OCI-LY7 (cell line): ENCODE measurements around the gene SPEM1. TPM values are rescaled to one million over a fixed set of nuclear protein-coding genes. Genes with fewer than 3 reads are reported as not detected.

Experiments used
- BruUV-seq: library from RNA; stranded (reverse); fragments of 400-500 nt; replicated peaks from 2 replicates; lab custom pipeline; 2021; lab: Mats Ljungman, UMichigan
- CTCF ChIA-PET: fragments of 300-600 bp; sonication (Branson Sonifier 250); formaldehyde crosslinking; loops from one replicate; lab custom pipeline; 2022; ENCODE audit warnings: antibody characterized with exemption; ENCODE audit not compliant: unreplicated experiment; lab: Charles Lee
- POLR2A ChIA-PET: fragments of 300-600 bp; sonication (Branson Sonifier 250); formaldehyde crosslinking; loops from one replicate; lab custom pipeline; 2022; ENCODE audit warnings: antibody characterized with exemption; lab: Charles Lee
- DNase-seq: peaks from one replicate; pipeline ENCODE4 v3.0.0-alpha.2; 2015; ENCODE audit warnings: low spot score
- H2AFZ ChIP-seq: fragments of 200-600 bp; sonication (generic), shearing (Covaris generic); 2 replicates; pipeline ENCODE4 v1.6.1; 2014; ENCODE audit warnings: mild to moderate bottlenecking, antibody characterized with exemption, low read length, moderate library complexity
- H3K27ac ChIP-seq: fragments of 200-600 bp; sonication (generic); 2 replicates; pipeline ENCODE4 v1.5.1; 2014; ENCODE audit warnings: mixed run types, low read depth, mild to moderate bottlenecking, moderate library complexity, low read length, inconsistent platforms; ENCODE audit not compliant: poor library complexity, severe bottlenecking
- H3K36me3 ChIP-seq: fragments of 200-600 bp; sonication (generic); 2 replicates; pipeline ENCODE4 v1.6.1; 2014; ENCODE audit warnings: mild to moderate bottlenecking, antibody characterized with exemption, low read length, moderate library complexity, mixed read lengths; ENCODE audit not compliant: insufficient read depth
- H3K4me1 ChIP-seq: fragments of 200-600 bp; sonication (generic); 2 replicates; pipeline ENCODE4 v1.5.1; 2014; ENCODE audit warnings: mild to moderate bottlenecking, low read length; ENCODE audit not compliant: insufficient read depth, poor library complexity, severe bottlenecking
- H3K4me2 ChIP-seq: fragments of 200-600 bp; sonication (generic); 2 replicates; pipeline ENCODE4 v1.6.1; 2014; ENCODE audit warnings: mild to moderate bottlenecking, low read length
- H3K4me3 ChIP-seq: fragments of 200-600 bp; sonication (generic); 2 replicates; pipeline ENCODE4 v1.5.1; 2014; ENCODE audit warnings: mild to moderate bottlenecking, low read depth, low read length; ENCODE audit not compliant: poor library complexity, severe bottlenecking
- H3K79me2 ChIP-seq: fragments of 200-600 bp; sonication (generic); 2 replicates; pipeline ENCODE4 v1.6.1; 2016; ENCODE audit warnings: low read depth, mild to moderate bottlenecking, low read length, moderate library complexity, mixed read lengths; ENCODE audit not compliant: insufficient read depth
- H3K9me2 ChIP-seq: fragments of 200-600 bp; sonication (generic); 2 replicates; pipeline ENCODE4 v1.6.1; 2016; ENCODE audit warnings: mild to moderate bottlenecking, low read length, mixed read lengths; ENCODE audit not compliant: insufficient read depth
- H3K9me3 ChIP-seq: fragments of 200-600 bp; sonication (generic); 2 replicates; pipeline ENCODE4 v1.6.1; 2014; ENCODE audit warnings: mild to moderate bottlenecking, mixed run types, low read length, mixed read lengths
- H4K20me1 ChIP-seq: fragments of 200-600 bp; sonication (generic); 2 replicates; pipeline ENCODE4 v1.6.1; 2014; ENCODE audit warnings: mild to moderate bottlenecking, antibody characterized with exemption, low read length, moderate library complexity, mixed read lengths; ENCODE audit not compliant: insufficient read depth
- CTCF ChIP-seq: fragments of 200-600 bp; sonication (generic); conservative IDR thresholded peaks from 2 replicates; pipeline ENCODE4 v1.5.1; 2014; ENCODE audit warnings: mild to moderate bottlenecking, antibody characterized with exemption, low read length, moderate library complexity, mixed read lengths
- EZH2phosphoT487 ChIP-seq: fragments of 200-600 bp; sonication (generic); IDR thresholded peaks from 2 replicates; pipeline ENCODE4 v1.6.1; 2018; ENCODE audit warnings: low read depth, borderline replicate concordance, mild to moderate bottlenecking, mixed run types, antibody characterized with exemption, low read length, moderate library complexity, mixed read lengths
- intact Hi-C: fragments of 100-400 bp; cut with micrococcal nuclease; formaldehyde crosslinking; loops from one replicate; pipeline ENCODE4 v1.10.0; 2022; ENCODE audit not compliant: unreplicated experiment
- total RNA-seq, 2 experiments: library from RNA; depleted of rRNA in 1 of 2; stranded (reverse); fragments of >200 nt in 1 of 2; shearing (Covaris generic) in 1 of 2; gene quantifications; 2 replicates each; pipeline ENCODE4 v1.2.3, GENCODE V29; 2014 to 2022

Gene SPEM1
- total RNA-seq, 2 experiments from 2014 or later: not detected

- Histone ChIP-seq H3K9me3 (no peaks in the 10 kb centered on the region), H3K4me2 (no peak within 1 kb of the TSS), H3K36me3 (no peaks in the 10 kb centered on the region), H3K9me2 (no peaks in the 10 kb centered on the region), H3K4me1 (peaks cover 6% of the 10 kb centered on the region), H4K20me1 (no peaks in the 10 kb centered on the region), H2AFZ (no peak within 1 kb of the TSS), H3K4me3 (no peak within 1 kb of the TSS), H3K27ac (no peak within 1 kb of the TSS), H3K79me2 (no peaks in the 10 kb centered on the region)
- ChIA-PET POLR2A (no interaction called here), CTCF (no interaction called here)
- BruUV-seq: no TSS peak
- TF ChIP-seq CTCF: no peak
- TF ChIP-seq EZH2phosphoT487: no peak
- no peak for DNase-seq
- intact Hi-C loops: no loop called here
Measured at GRCh38 chr17:7407485-7408251, 12.5 kb upstream of the SPEM1 start, which contains the start of gene NLGN2. TSS of gene NLGN2 (plus strand) at chr17:7407845. CDS start at chr17:7408256, 411 bp downstream.

GRCh38 chr17:7408252-7408727, 11.8 kb upstream of the SPEM1 start:
- Histone ChIP-seq H3K4me1 (peaks cover under 1% of the 10 kb centered on the region), H4K20me1 (no peaks in the 10 kb centered on the region), H3K79me2 (no peaks in the 10 kb centered on the region), H2AFZ (no peak overlapping the region), H3K9me3 (no peaks in the 10 kb centered on the region), H3K27ac (no peak overlapping the region), H3K4me3 (no peak overlapping the region), H3K4me2 (no peak overlapping the region), H3K9me2 (no peaks in the 10 kb centered on the region), H3K36me3 (no peaks in the 10 kb centered on the region)
- ChIA-PET POLR2A (no interaction called here), CTCF (no interaction called here)
- intact Hi-C loops: no loop called here
- DNase-seq: no peak
- BruUV-seq: no TSS peak
- TF ChIP-seq CTCF: no peak
- no peak for TF ChIP-seq EZH2phosphoT487

- CTCF ChIA-PET: no interaction called here
- H3K4me2 ChIP-seq: no peak overlapping the region
- no peak for TF ChIP-seq EZH2phosphoT487
- TF ChIP-seq CTCF: no peak
- no peak overlapping the region for H3K27ac ChIP-seq
- no peak overlapping the region for H2AFZ ChIP-seq
- BruUV-seq: no TSS peak
- no peaks in the 10 kb centered on the region for H3K9me2 ChIP-seq
- no peaks in the 10 kb centered on the region for H4K20me1 ChIP-seq
- H3K9me3 ChIP-seq: no peaks in the 10 kb centered on the region
- H3K79me2 ChIP-seq: no peaks in the 10 kb centered on the region
- H3K4me3 ChIP-seq: no peak overlapping the region
- POLR2A ChIA-PET: no interaction called here
- intact Hi-C loops: no loop called here
- no peaks in the 10 kb centered on the region for H3K36me3 ChIP-seq
- no peak for DNase-seq
- H3K4me1 ChIP-seq: no peaks in the 10 kb centered on the region
Measured at GRCh38 chr17:7408863-7409262, 11.3 kb upstream of the SPEM1 start.
